AG20443 (cell line): ENCODE measurements around the gene SERPINB3.
A peak's percentile ranks its signal among the peaks of the same experiment; 100 is the strongest.
"Not testable (repeated sequence)": the region's sequence is repeated elsewhere in the genome, so short reads cannot be mapped to it uniquely, and the experiment has no call there.

ENCODE experiments used
- DNase-seq: peaks from one replicate; pipeline ENCODE4 v3.0.0; 2012; ENCODE audit warnings: low spot score, mixed read lengths

The SERPINB3 gene

DNA sequence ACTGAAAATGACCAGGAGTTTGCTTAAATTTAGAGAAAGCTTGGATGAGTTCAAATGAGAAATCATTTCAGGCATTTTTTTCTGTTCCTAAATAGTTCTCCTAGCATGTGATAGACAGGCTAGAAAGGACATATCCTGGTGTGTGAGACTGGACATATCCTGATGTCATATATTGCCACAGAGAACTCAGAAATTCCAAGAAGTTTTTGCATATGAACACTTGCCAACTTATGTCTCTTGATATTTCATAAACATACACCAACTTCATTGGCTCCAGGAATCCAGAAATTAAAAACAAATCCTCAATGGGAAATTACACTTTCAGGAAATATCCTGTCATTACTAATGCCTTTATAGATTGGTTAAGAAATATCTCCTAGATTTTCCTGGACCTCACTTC, 14.8 kb downstream of the SERPINB3 start:
- no peak for DNase-seq

DNA sequence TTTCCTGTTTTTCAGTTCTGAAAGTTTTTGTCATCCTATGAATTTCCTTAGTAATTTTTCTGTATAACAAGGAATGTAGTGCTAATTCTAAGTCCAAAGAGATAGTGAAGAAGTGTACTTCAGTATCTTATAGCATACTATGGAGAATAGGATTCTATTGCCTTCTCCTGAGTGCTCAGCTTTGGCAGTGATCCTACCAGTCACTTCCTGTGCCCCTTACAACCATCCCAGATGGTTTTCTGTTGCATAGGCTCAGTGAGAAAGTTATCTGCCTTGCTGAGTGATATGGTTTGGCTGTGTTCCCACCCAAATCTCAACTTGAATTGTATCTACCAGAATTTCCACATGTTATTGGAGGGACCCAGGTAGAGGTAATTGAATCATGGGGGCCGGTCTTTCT, 17.0 kb downstream of the SERPINB3 start:
- not testable (repeated sequence) for DNase-seq

DNA sequence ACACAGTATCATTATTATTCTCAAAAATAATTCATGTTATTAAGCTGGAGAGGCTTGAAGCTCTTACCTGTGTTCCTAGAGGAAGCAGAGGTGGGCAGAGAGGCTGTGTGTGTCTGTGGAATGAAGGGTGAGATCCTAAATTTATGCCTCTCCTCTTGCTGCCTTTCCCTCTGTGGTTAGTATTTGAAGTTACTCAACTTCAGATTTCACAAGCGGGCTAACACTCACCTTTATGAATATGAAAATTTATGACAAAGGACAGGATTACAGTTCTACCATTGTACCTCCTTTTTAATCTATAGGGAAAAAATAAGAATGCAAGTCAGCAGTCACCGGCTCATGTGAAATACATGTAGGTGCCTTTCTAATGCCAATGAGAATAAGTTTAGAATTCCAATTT, 17.6 kb downstream of the SERPINB3 start, which contains the start of gene SERPINB4:
Gene SERPINB4 (minus strand): TSS at position 115 of the 400 bp plus-strand sequence. CDS start 679 bp downstream, outside the sequence.
- not testable (repeated sequence) for DNase-seq

DNA sequence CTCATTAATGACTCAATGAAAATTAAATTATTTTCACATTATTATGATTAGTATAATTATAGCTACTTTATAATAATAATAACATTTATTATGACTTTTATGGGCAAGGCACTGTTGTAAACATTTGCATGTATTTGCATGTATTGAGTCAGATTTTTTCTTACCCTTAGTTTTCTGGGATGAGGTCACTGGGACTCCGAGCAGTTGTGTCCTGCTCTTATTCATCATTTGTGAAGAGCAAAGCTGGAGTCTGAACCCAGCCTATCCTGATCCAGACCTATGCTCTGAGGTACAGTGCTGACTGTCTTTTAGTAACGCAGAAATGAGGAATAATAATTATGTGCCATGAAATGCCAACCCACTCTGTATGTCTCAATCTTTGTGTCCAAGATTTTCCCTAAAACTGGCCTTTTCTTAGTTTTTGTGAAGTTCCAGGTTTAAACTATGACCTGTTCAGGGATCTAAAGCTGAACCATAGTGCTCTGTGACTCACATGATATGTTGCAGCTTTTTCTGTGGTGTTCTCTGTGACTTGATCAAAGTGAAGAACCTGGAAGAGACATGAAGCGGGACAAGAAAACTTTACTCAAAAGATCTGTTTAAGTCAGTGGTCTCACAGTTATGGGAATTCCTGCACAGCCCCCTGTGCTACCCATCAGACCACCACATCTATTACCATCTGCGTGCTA, 18.9 kb downstream of the SERPINB3 start:
- not testable (repeated sequence) for DNase-seq

DNA sequence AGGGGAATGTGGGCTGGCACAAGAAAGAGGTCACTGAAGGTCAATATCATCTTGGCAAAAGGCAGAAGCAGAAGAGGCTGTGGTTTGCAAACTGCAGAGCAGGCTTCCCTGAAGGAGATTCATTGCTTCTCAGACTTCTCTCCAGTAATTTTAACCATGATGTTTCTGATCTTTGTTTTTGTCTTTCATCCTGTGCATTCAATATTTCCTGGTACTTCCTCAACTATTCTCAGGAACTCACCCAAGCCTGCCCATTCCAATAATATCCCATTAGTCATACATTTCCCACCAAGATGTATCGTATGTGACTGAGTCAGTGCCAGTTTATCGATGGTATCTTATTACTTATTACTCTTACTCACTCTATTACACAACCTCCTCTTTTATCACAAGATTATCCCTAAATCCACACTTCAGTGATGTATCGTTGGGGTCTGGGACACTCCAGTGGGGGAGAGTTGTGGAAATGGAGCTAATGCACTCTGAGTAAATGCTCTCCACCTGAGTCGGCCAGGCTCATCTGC, 20.5 kb downstream of the SERPINB3 start:
- DNase-seq = not testable (repeated sequence)

DNA sequence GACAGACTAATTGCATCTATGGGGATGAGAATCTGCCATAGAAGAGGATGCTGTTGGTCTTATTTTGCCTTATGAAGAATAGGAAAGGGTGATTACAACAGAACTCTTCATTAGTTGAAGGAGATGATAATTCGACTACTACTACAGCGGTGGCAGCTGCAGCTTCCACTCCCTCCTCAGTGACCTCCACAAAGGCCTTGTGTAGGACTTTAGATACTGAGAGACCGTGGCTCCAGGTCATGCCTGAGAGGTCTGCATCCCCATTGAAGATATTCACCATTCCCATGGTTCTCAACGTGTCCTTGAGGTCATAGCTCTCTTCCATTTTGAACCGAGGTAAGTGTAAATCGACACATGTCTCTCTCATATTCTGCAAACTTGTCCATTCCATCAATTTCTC, 24.0 kb downstream of the SERPINB3 start:
- DNase-seq = no peak

DNA sequence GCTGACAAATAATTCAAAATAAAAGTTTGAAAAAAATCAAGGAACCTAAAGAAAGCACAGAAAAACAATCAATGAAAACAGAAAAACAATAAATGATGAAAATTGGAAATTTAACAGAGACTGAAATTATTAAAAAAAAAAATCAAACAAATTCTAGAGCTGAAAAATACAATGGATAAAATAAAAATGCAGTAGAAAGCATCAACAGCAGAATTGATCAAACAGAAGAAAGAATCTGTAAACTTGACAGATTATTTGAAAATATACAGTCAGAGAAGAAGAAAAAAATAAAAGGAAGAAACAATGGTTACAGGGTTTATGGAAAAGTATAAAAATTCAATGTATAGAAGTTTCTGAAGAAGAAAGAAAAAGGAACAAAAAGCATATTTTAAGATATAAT, 33.9 kb downstream of the SERPINB3 start:
- no peak for DNase-seq

DNA sequence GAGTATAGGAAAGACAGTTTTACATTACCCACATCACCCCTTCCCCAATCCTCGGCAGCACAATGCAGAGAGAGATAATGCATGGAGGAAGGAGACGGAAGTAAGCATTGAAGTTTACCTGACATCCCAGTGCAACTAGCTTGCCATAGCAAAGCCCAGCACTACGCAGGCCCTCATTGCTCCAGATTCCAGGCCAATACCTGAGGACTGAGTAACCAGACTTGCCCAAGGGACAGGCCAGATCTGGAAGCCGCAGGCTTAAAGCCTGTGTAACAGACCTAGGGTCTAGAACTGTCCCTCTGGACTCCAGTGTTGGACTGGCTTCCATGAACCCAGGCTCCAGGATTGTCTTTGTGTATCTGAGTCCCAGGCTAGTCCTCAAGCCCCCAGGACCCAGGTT, 35.3 kb downstream of the SERPINB3 start:
- DNase-seq = no peak

DNA sequence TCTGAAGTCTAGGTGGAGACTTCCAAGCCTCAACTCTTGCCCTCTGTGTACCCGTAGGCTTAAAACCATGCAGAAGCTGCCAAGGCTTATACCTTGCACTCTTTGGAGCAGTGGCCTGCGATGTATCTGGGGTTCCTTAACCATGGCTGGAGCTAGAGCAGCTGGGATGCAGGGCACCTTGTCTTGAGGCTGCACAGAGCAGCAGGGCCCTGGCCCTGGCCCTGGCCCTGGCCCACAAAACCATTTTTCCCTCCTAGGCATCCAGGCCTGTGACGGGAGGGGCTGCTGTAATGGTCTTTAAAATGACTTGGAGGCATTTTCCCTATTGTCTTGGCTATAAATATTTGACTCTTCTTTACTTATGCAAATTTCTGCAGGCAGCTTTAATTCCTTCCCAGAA, 36.8 kb downstream of the SERPINB3 start:
- DNase-seq = no peak

DNA sequence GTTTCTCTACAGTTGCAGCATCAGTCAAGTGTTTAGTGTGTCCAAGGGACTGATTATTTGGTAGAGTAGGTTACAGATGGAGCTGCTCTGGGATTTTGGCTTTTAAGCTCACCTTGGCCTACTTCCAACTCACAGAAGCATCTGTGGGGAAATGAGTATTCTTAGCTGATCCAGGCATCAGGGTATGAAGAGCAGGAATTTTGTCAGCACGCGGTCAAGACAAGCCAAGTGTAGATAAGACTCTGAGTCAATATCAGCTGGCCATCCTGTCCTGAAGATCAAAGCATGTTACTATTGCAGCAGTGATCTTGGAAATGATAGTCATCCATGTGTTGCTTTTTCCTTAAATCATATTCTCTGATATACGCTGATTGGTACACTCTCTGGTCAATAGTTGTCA, 42.0 kb downstream of the SERPINB3 start:
- no peak for DNase-seq

DNA sequence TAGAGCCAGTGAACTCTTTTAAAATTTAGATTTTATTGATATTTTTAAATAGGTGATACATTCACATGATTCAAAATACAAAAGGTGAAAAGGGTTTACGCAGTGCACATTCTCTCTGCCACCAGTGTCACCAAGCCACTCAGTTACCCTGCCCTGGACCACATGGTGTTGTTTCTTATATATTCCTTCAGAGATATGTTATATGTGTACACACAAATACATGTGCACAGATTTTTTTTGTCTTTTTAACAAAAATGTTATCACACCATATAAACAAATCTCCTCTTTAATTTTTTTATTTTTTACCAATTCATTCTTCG, 43.8 kb downstream of the SERPINB3 start:
- no peak for DNase-seq

DNA sequence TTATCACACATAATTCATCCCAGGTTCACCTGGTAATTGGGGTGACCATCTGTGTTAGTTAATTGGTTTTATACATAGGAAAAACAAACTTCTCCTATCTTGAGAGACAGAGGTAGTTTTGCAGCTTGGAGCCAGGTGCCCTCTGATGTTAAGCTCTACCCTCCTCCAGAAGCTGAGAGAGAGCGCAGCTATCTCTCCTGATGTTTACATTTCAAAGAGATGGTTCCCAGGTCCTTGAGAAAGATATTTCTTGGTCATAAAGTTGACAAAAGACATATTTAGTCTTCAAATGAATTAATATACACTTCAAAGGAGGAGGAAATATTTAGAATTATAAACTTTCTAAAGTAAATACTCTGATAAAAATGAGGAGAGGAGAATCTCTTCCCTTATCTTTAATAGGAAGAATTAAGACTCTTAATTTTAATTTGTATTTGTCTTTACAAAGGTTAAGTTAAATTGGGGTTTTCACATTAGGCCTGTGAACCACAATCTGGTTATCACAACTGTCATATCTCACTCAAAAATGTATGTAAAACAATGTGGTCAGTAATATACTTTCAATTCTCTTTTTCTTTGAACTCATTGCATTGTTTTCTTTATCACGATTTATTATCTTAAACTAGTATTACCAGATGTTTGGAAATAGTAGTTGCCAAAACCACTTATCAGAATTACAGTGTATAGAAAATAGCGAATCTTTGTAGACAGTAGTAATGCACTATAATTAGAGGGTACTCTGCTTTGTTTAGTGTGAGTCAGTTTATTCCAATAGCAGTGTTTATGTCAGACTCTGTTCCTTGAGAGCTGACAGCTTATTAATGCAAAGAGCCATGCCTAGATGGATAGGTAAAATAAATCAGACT, 44.4 kb downstream of the SERPINB3 start:
- no peak for DNase-seq

DNA sequence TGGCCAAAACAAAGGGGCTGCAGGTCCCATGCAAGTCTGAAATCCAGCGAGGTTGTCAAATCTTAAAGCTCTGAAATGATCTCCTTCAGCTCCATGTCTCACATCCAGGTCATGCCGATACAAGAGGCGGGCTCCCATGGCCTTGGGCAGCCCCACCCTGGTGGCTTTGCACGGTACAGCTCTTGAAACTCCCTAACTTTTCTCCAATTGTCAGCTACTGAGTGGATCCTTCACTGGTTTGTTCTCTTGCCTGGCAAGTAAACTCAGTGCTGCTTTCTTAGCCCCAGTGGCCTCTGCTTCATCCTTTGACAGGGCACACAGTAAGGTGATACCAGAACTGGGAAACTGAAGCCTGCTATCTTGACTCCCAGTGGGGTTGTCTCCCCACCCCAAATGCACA, 48.3 kb downstream of the SERPINB3 start:
- no peak for DNase-seq

DNA sequence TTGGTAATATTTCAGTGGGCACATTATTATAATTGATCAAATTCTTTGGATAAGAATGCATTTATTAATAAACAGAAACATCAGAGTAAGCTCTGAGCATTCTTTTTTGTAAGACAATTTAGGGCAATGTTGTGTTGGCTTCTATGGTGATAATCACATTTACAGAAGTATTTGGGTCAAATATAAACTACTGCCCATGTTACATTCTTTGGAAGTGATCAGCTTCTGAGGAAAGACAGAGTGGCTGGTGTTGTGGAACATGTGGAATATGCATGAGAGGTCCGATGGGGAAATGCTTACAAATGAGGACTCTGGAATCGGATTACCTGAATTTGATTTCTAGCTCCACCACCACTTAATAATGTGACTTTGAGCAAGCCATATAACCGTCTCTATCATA, 55.2 kb downstream of the SERPINB3 start:
- DNase-seq = peak; percentile 53
